ENCODE measurements around the gene USP5.
"Not testable (repeated sequence)": the region's sequence is repeated elsewhere in the genome, so short reads cannot be mapped to it uniquely, and the experiment has no call there.

The USP5 gene

DNA sequence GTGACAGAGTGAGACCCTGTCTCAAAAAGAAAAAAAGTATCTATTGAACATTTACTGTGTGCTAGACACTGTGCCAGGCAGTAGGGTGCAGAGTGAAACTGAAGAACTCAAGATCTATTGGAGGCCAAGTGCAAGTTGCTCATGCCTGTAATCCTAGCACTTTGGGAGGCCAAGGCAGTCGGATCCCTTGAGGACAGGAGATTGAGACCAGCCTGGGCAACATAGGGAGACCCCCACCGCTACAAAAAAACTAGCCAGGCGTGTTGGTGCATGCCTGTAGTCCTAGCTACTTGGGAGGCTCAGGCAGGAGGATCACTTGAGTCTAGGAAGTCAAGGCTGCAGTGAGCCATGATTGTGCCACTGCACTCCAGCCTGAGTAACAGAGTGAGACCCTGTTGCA, 40.7 kb downstream of the USP5 start:
- peaks cover 9 to 11% of the 10 kb centered on the region in 2 donors for H3K4me1 ChIP-seq (ENCODE audit: control insufficient read depth in 1 of 2, insufficient read depth in 2 of 2, low read length in 2 of 2)
- not testable (repeated sequence) for H3K27me3 ChIP-seq (ENCODE audit: control insufficient read depth in 1 of 2, insufficient read depth in 2 of 2, low read length in 2 of 2); H3K27ac ChIP-seq (ENCODE audit: low read depth, low read length); H3K9me3 ChIP-seq (ENCODE audit: control insufficient read depth in 1 of 2, low read length in 2 of 2); H3K4me3 ChIP-seq (ENCODE audit: low read depth in 1 of 2, low read length in 2 of 2); H3K36me3 ChIP-seq (ENCODE audit: control insufficient read depth in 1 of 2, insufficient read depth in 2 of 2, low read length in 2 of 2); H3K9ac ChIP-seq (ENCODE audit: low read depth in 1 of 2, low read length in 2 of 2)

DNA sequence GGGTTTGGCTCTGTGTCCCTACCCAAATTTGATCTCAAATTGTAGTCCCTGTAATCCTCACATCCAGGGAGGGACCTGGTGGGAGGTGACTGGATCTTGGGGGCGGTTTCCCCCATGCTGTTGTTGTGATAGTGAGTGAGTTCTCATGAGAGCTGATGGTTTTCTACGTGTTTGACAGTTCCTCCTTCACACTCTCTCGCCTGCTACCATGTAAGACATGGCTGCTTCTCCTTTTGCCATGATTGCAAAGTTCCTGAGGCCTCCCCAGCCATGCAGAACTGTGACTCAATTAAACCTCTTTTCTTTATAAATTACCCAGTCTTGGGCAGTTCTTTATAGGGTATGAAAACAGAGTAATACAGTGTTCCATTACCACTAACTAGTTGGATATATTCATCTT, 42.4 kb downstream of the USP5 start:
- Histone ChIP-seq H3K9me3 (ENCODE audit: control insufficient read depth in 1 of 2, low read length in 2 of 2) (no peaks in the 10 kb centered on the region), H3K27me3 (ENCODE audit: control insufficient read depth in 1 of 2, insufficient read depth in 2 of 2, low read length in 2 of 2) (no peaks in the 10 kb centered on the region), H3K36me3 (ENCODE audit: control insufficient read depth in 1 of 2, insufficient read depth in 2 of 2, low read length in 2 of 2) (no peaks in the 10 kb centered on the region), H3K9ac (ENCODE audit: low read depth in 1 of 2, low read length in 2 of 2) (no peak overlapping the region), H3K4me1 (ENCODE audit: control insufficient read depth in 1 of 2, insufficient read depth in 2 of 2, low read length in 2 of 2) (peaks cover 9 to 13% of the 10 kb centered on the region in 2 donors), H3K4me3 (ENCODE audit: low read depth in 1 of 2, low read length in 2 of 2) (no peak overlapping the region), H3K27ac (ENCODE audit: low read depth, low read length) (no peak overlapping the region)

DNA sequence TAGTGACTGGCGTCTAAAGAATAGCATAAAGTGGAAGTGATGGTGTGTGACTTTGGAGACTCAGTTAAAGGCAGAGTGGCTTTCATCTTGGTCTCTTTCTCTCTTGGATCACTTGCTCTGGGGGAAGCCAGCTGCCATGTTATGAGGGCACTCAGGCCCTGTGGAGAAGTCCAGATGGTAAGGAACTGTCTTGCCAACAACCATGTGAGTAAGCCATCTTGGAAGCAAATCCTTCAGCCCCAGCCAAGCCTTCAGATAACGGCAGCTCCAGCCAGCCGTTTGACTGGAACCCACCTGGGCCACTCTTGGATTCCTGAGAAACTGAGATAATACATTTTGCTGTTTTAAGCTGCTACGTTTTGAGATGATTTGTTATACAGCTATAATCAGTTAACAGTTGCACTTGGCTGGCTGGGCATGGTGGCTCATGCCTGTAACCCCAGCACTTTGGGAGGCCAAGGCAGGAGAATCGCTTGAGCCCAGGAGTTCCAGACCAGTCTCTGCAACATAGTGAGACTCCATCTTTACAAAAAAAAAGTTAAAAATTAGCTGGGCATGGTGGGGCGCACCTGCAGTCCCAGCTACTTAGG, 45.0 kb downstream of the USP5 start:
- Histone ChIP-seq H3K9me3 (ENCODE audit: control insufficient read depth in 1 of 2, low read length in 2 of 2) (no peaks in the 10 kb centered on the region), H3K36me3 (ENCODE audit: control insufficient read depth in 1 of 2, insufficient read depth in 2 of 2, low read length in 2 of 2) (no peaks in the 10 kb centered on the region), H3K4me3 (ENCODE audit: low read depth in 1 of 2, low read length in 2 of 2) (no peak overlapping the region), H3K9ac (ENCODE audit: low read depth in 1 of 2, low read length in 2 of 2) (no peak overlapping the region), H3K27me3 (ENCODE audit: control insufficient read depth in 1 of 2, insufficient read depth in 2 of 2, low read length in 2 of 2) (no peaks in the 10 kb centered on the region), H3K27ac (ENCODE audit: low read depth, low read length) (no peak overlapping the region), H3K4me1 (ENCODE audit: control insufficient read depth in 1 of 2, insufficient read depth in 2 of 2, low read length in 2 of 2) (peaks cover 3 to 12% of the 10 kb centered on the region in 2 donors)

DNA sequence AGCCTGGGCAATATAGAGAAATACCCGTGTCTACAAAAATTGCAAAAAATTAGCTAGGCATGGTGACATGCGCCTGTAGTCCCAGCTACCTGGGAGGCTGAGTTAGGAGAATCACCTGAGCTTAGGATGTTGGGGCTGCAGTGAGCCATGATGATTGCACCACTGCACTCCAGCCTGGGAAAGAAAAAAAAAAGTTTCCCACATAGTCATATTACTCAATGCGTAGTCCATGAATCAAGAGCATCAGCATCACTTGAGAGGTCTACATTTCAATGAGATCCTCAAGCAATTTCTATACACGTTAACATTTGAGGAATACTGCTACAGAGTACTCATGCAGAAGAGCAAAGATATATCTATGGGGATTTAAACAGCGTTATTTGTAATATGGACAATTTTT, 47.5 kb downstream of the USP5 start:
- Histone ChIP-seq H3K9me3 (ENCODE audit: control insufficient read depth in 1 of 2, low read length in 2 of 2) (no peaks in the 10 kb centered on the region), H3K4me1 (ENCODE audit: control insufficient read depth in 1 of 2, insufficient read depth in 2 of 2, low read length in 2 of 2) (peaks cover 14 to 31% of the 10 kb centered on the region in 2 donors), H3K36me3 (ENCODE audit: control insufficient read depth in 1 of 2, insufficient read depth in 2 of 2, low read length in 2 of 2) (no peaks in the 10 kb centered on the region), H3K9ac (ENCODE audit: low read depth in 1 of 2, low read length in 2 of 2) (no peak overlapping the region), H3K27ac (ENCODE audit: low read depth, low read length) (no peak overlapping the region), H3K27me3 (ENCODE audit: control insufficient read depth in 1 of 2, insufficient read depth in 2 of 2, low read length in 2 of 2) (no peaks in the 10 kb centered on the region), H3K4me3 (ENCODE audit: low read depth in 1 of 2, low read length in 2 of 2) (no peak overlapping the region)

DNA sequence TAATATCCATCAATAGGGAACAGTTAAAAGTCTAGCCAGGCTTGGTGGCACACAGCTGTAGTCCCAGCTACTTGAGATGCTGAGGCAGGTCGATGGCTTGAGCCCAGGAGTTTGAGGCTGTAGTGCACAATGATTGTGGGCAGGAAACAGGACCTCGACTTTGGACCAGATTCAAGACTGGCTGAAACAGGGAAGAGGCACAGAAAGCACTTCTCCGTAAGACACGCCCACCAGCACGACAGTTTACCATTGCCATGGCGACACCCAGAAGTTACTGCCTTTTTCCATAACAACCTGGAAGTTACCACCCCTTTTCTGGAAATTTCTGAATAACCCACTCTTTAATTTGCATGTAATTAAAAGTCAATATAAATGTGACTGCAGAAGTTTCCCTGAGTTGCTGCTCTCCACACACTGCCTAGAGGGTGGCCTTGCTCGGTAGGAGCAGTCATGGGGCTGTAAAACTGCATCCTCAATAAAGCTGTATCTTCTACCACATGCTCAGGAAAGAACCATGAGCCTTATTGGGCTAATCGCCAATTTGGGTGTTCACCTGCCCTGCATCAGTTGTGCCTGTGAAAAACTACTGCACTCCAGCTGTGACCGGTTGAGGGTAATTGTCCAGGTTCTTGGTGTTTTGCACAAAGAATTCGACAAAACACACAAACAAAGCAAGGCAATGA, 48.0 kb downstream of the USP5 start:
- Histone ChIP-seq H3K4me1 (ENCODE audit: control insufficient read depth in 1 of 2, insufficient read depth in 2 of 2, low read length in 2 of 2) (peaks cover 17 to 34% of the 10 kb centered on the region in 2 donors), H3K27me3 (ENCODE audit: control insufficient read depth in 1 of 2, insufficient read depth in 2 of 2, low read length in 2 of 2) (no peaks in the 10 kb centered on the region), H3K27ac (ENCODE audit: low read depth, low read length) (peak overlapping the region; percentile 13)

GRCh38 chr12:6902448-6902847, 50.5 kb downstream of the USP5 start:
- Histone ChIP-seq H3K36me3 (ENCODE audit: control insufficient read depth in 1 of 2, insufficient read depth in 2 of 2, low read length in 2 of 2) (no peaks in the 10 kb centered on the region), H3K9me3 (ENCODE audit: control insufficient read depth in 1 of 2, low read length in 2 of 2) (no peaks in the 10 kb centered on the region), H3K4me1 (ENCODE audit: control insufficient read depth in 1 of 2, insufficient read depth in 2 of 2, low read length in 2 of 2) (peaks cover 23 to 38% of the 10 kb centered on the region in 2 donors), H3K27ac (ENCODE audit: low read depth, low read length) (no peak overlapping the region), H3K4me3 (ENCODE audit: low read depth in 1 of 2, low read length in 2 of 2) (no peak overlapping the region), H3K27me3 (ENCODE audit: control insufficient read depth in 1 of 2, insufficient read depth in 2 of 2, low read length in 2 of 2) (no peaks in the 10 kb centered on the region), H3K9ac (ENCODE audit: low read depth in 1 of 2, low read length in 2 of 2) (no peak overlapping the region)

More for the DNA sequence above, 48.0 kb downstream of the USP5 start:
- H3K9me3 ChIP-seq (ENCODE audit: control insufficient read depth in 1 of 2, low read length in 2 of 2): no peaks in the 10 kb centered on the region
- H3K4me3 ChIP-seq (ENCODE audit: low read depth in 1 of 2, low read length in 2 of 2): no peak overlapping the region
- no peaks in the 10 kb centered on the region for H3K36me3 ChIP-seq (ENCODE audit: control insufficient read depth in 1 of 2, insufficient read depth in 2 of 2, low read length in 2 of 2)
- no peak overlapping the region for H3K9ac ChIP-seq (ENCODE audit: low read depth in 1 of 2, low read length in 2 of 2)

- H3K9me3 ChIP-seq (ENCODE audit: control insufficient read depth in 1 of 2, low read length in 2 of 2): no peaks in the 10 kb centered on the region
- no peak overlapping the region for H3K9ac ChIP-seq (ENCODE audit: low read depth in 1 of 2, low read length in 2 of 2)
- H3K27ac ChIP-seq (ENCODE audit: low read depth, low read length): no peak overlapping the region
- peaks cover 23 to 38% of the 10 kb centered on the region in 2 donors for H3K4me1 ChIP-seq (ENCODE audit: control insufficient read depth in 1 of 2, insufficient read depth in 2 of 2, low read length in 2 of 2)
- no peaks in the 10 kb centered on the region for H3K27me3 ChIP-seq (ENCODE audit: control insufficient read depth in 1 of 2, insufficient read depth in 2 of 2, low read length in 2 of 2)
- no peak overlapping the region for H3K4me3 ChIP-seq (ENCODE audit: low read depth in 1 of 2, low read length in 2 of 2)
- H3K36me3 ChIP-seq (ENCODE audit: control insufficient read depth in 1 of 2, insufficient read depth in 2 of 2, low read length in 2 of 2): no peaks in the 10 kb centered on the region
These were observed 51.8 kb downstream of the USP5 start for GRCh38 chr12:6903722-6904121.

- Histone ChIP-seq H3K4me1 (ENCODE audit: control insufficient read depth in 1 of 2, insufficient read depth in 2 of 2, low read length in 2 of 2) (peaks cover 23 to 33% of the 10 kb centered on the region in 2 donors), H3K27ac (ENCODE audit: low read depth, low read length) (peak within 1 kb of the TSS; percentile 82), H3K9me3 (ENCODE audit: control insufficient read depth in 1 of 2, low read length in 2 of 2) (no peaks in the 10 kb centered on the region), H3K27me3 (ENCODE audit: control insufficient read depth in 1 of 2, insufficient read depth in 2 of 2, low read length in 2 of 2) (no peaks in the 10 kb centered on the region), H3K9ac (ENCODE audit: low read depth in 1 of 2, low read length in 2 of 2) (peak within 1 kb of the TSS; percentile 76 to 93), H3K36me3 (ENCODE audit: control insufficient read depth in 1 of 2, insufficient read depth in 2 of 2, low read length in 2 of 2) (no peaks in the 10 kb centered on the region), H3K4me3 (ENCODE audit: low read depth in 1 of 2, low read length in 2 of 2) (peak within 1 kb of the TSS; percentile 80 to 99)
These were observed 52.6 kb downstream of the USP5 start, which contains the start of gene LRRC23 for GRCh38 chr12:6904280-6905276. Gene LRRC23 (plus strand): TSS chr12:6904822. CDS start chr12:6905634, 812 bp downstream.

GRCh38 chr12:6905414-6906040, 53.6 kb downstream of the USP5 start:
- peaks cover 19 to 27% of the 10 kb centered on the region in 2 donors for H3K4me1 ChIP-seq (ENCODE audit: control insufficient read depth in 1 of 2, insufficient read depth in 2 of 2, low read length in 2 of 2)
- peak overlapping the region; percentile 76 to 93 for H3K9ac ChIP-seq (ENCODE audit: low read depth in 1 of 2, low read length in 2 of 2)
- H3K4me3 ChIP-seq (ENCODE audit: low read depth in 1 of 2, low read length in 2 of 2): peak overlapping the region; percentile 80 to 99
- H3K36me3 ChIP-seq (ENCODE audit: control insufficient read depth in 1 of 2, insufficient read depth in 2 of 2, low read length in 2 of 2): no peaks in the 10 kb centered on the region
- H3K27ac ChIP-seq (ENCODE audit: low read depth, low read length): no peak overlapping the region
- no peaks in the 10 kb centered on the region for H3K9me3 ChIP-seq (ENCODE audit: control insufficient read depth in 1 of 2, low read length in 2 of 2)
- H3K27me3 ChIP-seq (ENCODE audit: control insufficient read depth in 1 of 2, insufficient read depth in 2 of 2, low read length in 2 of 2): no peaks in the 10 kb centered on the region
